Activated CD4-positive, alpha-beta T cell treated with anti-CD3 and anti-CD28 coated beads, Interleukin-2, amount 50 U/mL, for 48 hours (primary cell): Measurements from ENCODE around the gene COPRS.
A peak's percentile ranks its signal among the peaks of the same experiment; 100 is the strongest.
"Not testable (repeated sequence)": the region's sequence is repeated elsewhere in the genome, so short reads cannot be mapped to it uniquely, and the experiment has no call there.

Source experiments
- DNase-seq, 2 experiments: peaks; one replicate each; pipeline ENCODE4 v3.0.0-alpha.2; 2020

The COPRS gene

GRCh38 chr17:31843070-31843745 is 15.8 kb downstream of the COPRS start:
- no peak for DNase-seq

GRCh38 chr17:31842195-31843069 is 16.6 kb downstream of the COPRS start:
- peak; percentile 61 to 71 for DNase-seq

GRCh38 chr17:31841850-31842194 is 17.2 kb downstream of the COPRS start:
- no peak for DNase-seq

- DNase-seq = no peak
Observed at GRCh38 chr17:31838636-31839225, 20.3 kb downstream of the COPRS start.

- DNase-seq = no peak
Observed at GRCh38 chr17:31835984-31836383, 23.1 kb downstream of the COPRS start.

GRCh38 chr17:31834448-31834847 is 24.6 kb downstream of the COPRS start:
- no peak for DNase-seq

GRCh38 chr17:31832746-31833145 is 26.3 kb downstream of the COPRS start:
- DNase-seq = no peak

GRCh38 chr17:31830971-31831858 is 27.8 kb downstream of the COPRS start:
- DNase-seq = no peak

GRCh38 chr17:31829649-31830048 is 29.4 kb downstream of the COPRS start:
- DNase-seq = no peak

GRCh38 chr17:31828955-31829354 is 30.1 kb downstream of the COPRS start:
- DNase-seq = not testable (repeated sequence)

- no peak for DNase-seq
Observed at GRCh38 chr17:31825961-31826691, 32.9 kb downstream of the COPRS start.

- no peak for DNase-seq
Observed at GRCh38 chr17:31824766-31825360, 34.2 kb downstream of the COPRS start.

- no peak for DNase-seq
Observed at GRCh38 chr17:31823014-31823413, 36.0 kb downstream of the COPRS start.

- DNase-seq = no peak
Observed at GRCh38 chr17:31820691-31821435, 38.2 kb downstream of the COPRS start.

GRCh38 chr17:31819578-31819977 is 39.5 kb downstream of the COPRS start:
- no peak for DNase-seq

GRCh38 chr17:31818863-31819262 is 40.2 kb downstream of the COPRS start:
- DNase-seq = not testable (repeated sequence)

GRCh38 chr17:31815212-31815730 is 43.8 kb downstream of the COPRS start:
- DNase-seq = no peak

- no peak for DNase-seq
Observed at GRCh38 chr17:31811101-31811500, 47.9 kb downstream of the COPRS start.

- DNase-seq = not testable (repeated sequence)
Observed at GRCh38 chr17:31809876-31810275, 49.2 kb downstream of the COPRS start.

- DNase-seq = no peak
Observed at GRCh38 chr17:31808521-31809050, 50.5 kb downstream of the COPRS start.
